Neural cell (in vitro differentiated cells): ENCODE results near the gene PUM1.

Experiments used
- CTCF ChIP-seq: fragments of 450-650 bp; IDR thresholded peaks from 2 replicates; pipeline ENCODE4 v1.5.1; 2014; ENCODE audit warnings: antibody characterized with exemption, mild to moderate bottlenecking, moderate library complexity; ENCODE audit not compliant: poor library complexity, severe bottlenecking
- EP300 ChIP-seq: fragments of 450-650 bp; conservative IDR thresholded peaks from 2 replicates; pipeline ENCODE4 v1.6.1; 2014; ENCODE audit warnings: antibody characterized with exemption, mild to moderate bottlenecking, moderate library complexity; ENCODE audit not compliant: poor library complexity, severe bottlenecking
- EZH2 ChIP-seq: fragments of 200-600, 300-800 bp; shearing (Covaris generic), sonication (generic); IDR thresholded peaks from 2 replicates; pipeline ENCODE4 v1.6.1; 2014; ENCODE audit warnings: antibody characterized with exemption, low read length, borderline replicate concordance, mild to moderate bottlenecking; ENCODE audit not compliant: insufficient read depth, poor library complexity, severe bottlenecking
- MXI1 ChIP-seq: fragments of 450-650 bp; conservative IDR thresholded peaks from 2 replicates; pipeline ENCODE4 v1.6.1; 2014; ENCODE audit warnings: antibody characterized with exemption, mild to moderate bottlenecking; ENCODE audit not compliant: poor library complexity, severe bottlenecking
- POLR2AphosphoS5 ChIP-seq: IDR thresholded peaks from 2 replicates; pipeline ENCODE4 v1.6.1; 2012
- RAD21 ChIP-seq: fragments of 450-650 bp; conservative IDR thresholded peaks from 2 replicates; pipeline ENCODE4 v1.6.1; 2014; ENCODE audit warnings: antibody characterized with exemption, mild to moderate bottlenecking, moderate library complexity
- REST ChIP-seq: IDR thresholded peaks from 2 replicates; pipeline ENCODE4 v1.6.1; 2012; ENCODE audit warnings: borderline replicate concordance
- TAF1 ChIP-seq: IDR thresholded peaks from 2 replicates; pipeline ENCODE4 v1.6.1; 2012; ENCODE audit warnings: low read depth

- TF ChIP-seq REST = no peak
- no peak for TF ChIP-seq CTCF
- no peak for TF ChIP-seq EZH2
- no peak for TF ChIP-seq EP300
- no peak for TF ChIP-seq POLR2AphosphoS5
- no peak for TF ChIP-seq TAF1
- no peak for TF ChIP-seq RAD21
- no peak for TF ChIP-seq MXI1
Observed at GRCh38 chr1:30896905-30897304, 168.6 kb downstream of the PUM1 start.
